Measurements from ENCODE around the gene CACNA1D.
"Not testable (repeated sequence)": the region's sequence is repeated elsewhere in the genome, so short reads cannot be mapped to it uniquely, and the experiment has no call there.

CACNA1D gene

GRCh38 chr3:53493963-53494791 lies at the start of gene CACNA1D:
TSS of gene CACNA1D (plus strand) at chr3:53494611. CDS start at chr3:53495167, 556 bp downstream.
- no peak for DNase-seq (ENCODE audit: low read depth in 2 of 2, low spot score in 1 of 2)

- DNase-seq (ENCODE audit: low read depth in 2 of 2, low spot score in 1 of 2) = no peak
Observed at GRCh38 chr3:53457068-53457467, 37.3 kb upstream of the CACNA1D start.

GRCh38 chr3:53460326-53460725 lies 34.1 kb upstream of the CACNA1D start:
- no peak for DNase-seq (ENCODE audit: low read depth in 2 of 2, low spot score in 1 of 2)

GRCh38 chr3:53464424-53464823 lies 30.0 kb upstream of the CACNA1D start:
- DNase-seq (ENCODE audit: low read depth in 2 of 2, low spot score in 1 of 2) = no peak

GRCh38 chr3:53469758-53470157 lies 24.7 kb upstream of the CACNA1D start:
- not testable (repeated sequence) for DNase-seq (ENCODE audit: low read depth in 2 of 2, low spot score in 1 of 2)

- no peak for DNase-seq (ENCODE audit: low read depth in 2 of 2, low spot score in 1 of 2)
Observed at GRCh38 chr3:53473422-53473821, 21.0 kb upstream of the CACNA1D start.

GRCh38 chr3:53476372-53476771 lies 18.0 kb upstream of the CACNA1D start:
- DNase-seq (ENCODE audit: low read depth in 2 of 2, low spot score in 1 of 2) = not testable (repeated sequence)

GRCh38 chr3:53477689-53478088 lies 16.7 kb upstream of the CACNA1D start:
- DNase-seq (ENCODE audit: low read depth in 2 of 2, low spot score in 1 of 2) = not testable (repeated sequence)

- no peak for DNase-seq (ENCODE audit: low read depth in 2 of 2, low spot score in 1 of 2)
Observed at GRCh38 chr3:53478166-53478830, 16.1 kb upstream of the CACNA1D start.

- DNase-seq (ENCODE audit: low read depth in 2 of 2, low spot score in 1 of 2) = no peak
Observed at GRCh38 chr3:53478921-53479664, 15.3 kb upstream of the CACNA1D start.

GRCh38 chr3:53482227-53482626 lies 12.2 kb upstream of the CACNA1D start:
- no peak for DNase-seq (ENCODE audit: low read depth in 2 of 2, low spot score in 1 of 2)

- DNase-seq (ENCODE audit: low read depth in 2 of 2, low spot score in 1 of 2) = no peak
Observed at GRCh38 chr3:53483821-53484220, 10.6 kb upstream of the CACNA1D start.

GRCh38 chr3:53484984-53485383 lies 9.4 kb upstream of the CACNA1D start:
- DNase-seq (ENCODE audit: low read depth in 2 of 2, low spot score in 1 of 2) = no peak

- no peak for DNase-seq (ENCODE audit: low read depth in 2 of 2, low spot score in 1 of 2)
Observed at GRCh38 chr3:53485675-53486403, 8.6 kb upstream of the CACNA1D start.

GRCh38 chr3:53486961-53487654 lies 7.3 kb upstream of the CACNA1D start:
- no peak for DNase-seq (ENCODE audit: low read depth in 2 of 2, low spot score in 1 of 2)

GRCh38 chr3:53489386-53489785 lies 5.0 kb upstream of the CACNA1D start:
- no peak for DNase-seq (ENCODE audit: low read depth in 2 of 2, low spot score in 1 of 2)

GRCh38 chr3:53489787-53490458 lies 4.5 kb upstream of the CACNA1D start:
- DNase-seq (ENCODE audit: low read depth in 2 of 2, low spot score in 1 of 2) = no peak

- no peak for DNase-seq (ENCODE audit: low read depth in 2 of 2, low spot score in 1 of 2)
Observed at GRCh38 chr3:53490459-53490968, 3.9 kb upstream of the CACNA1D start.

- DNase-seq (ENCODE audit: low read depth in 2 of 2, low spot score in 1 of 2) = no peak
Observed at GRCh38 chr3:53491276-53491675, 3.1 kb upstream of the CACNA1D start.

GRCh38 chr3:53493595-53493962 lies 832 bp upstream of the CACNA1D start:
- no peak for DNase-seq (ENCODE audit: low read depth in 2 of 2, low spot score in 1 of 2)

Measured in stimulated activated CD8-positive, alpha-beta memory T cell treated with anti-CD3 and anti-CD28 coated beads, Interleukin-4, amount 100 ng/mL, for 4 hours (primary cell).